PC-9 (cell line): ENCODE data around the gene RYR3. TPM values are rescaled to one million over a fixed set of nuclear protein-coding genes. Genes with fewer than 3 reads are reported as not detected.

Experiments
- BruUV-seq: library from RNA; stranded (reverse); fragments of 400-500 nt; replicated peaks from 2 replicates; lab custom pipeline; 2021; lab: Mats Ljungman, UMichigan
- CTCF ChIA-PET: fragments of 300-600 bp; sonication (Branson Sonifier 250); formaldehyde crosslinking; loops from one replicate; lab custom pipeline; 2022; ENCODE audit warnings: antibody characterized with exemption; lab: Charles Lee
- POLR2A ChIA-PET: fragments of 300-600 bp; sonication (Branson Sonifier 250); formaldehyde crosslinking; loops from one replicate; lab custom pipeline; 2022; ENCODE audit warnings: antibody characterized with exemption; ENCODE audit not compliant: unreplicated experiment; lab: Charles Lee
- DNase-seq, 2 experiments: peaks; one replicate each; pipeline versions ENCODE4 v3.0.0 to v3.0.0-alpha.2; 2015 to 2022; ENCODE audit warnings: mixed read lengths in 1 of 2
- H2AFZ ChIP-seq: fragments of 200-600 bp; sonication (generic); 2 replicates; pipeline ENCODE4 v1.8.1; 2017; ENCODE audit warnings: antibody characterized with exemption
- H3F3A ChIP-seq: fragments of 200-600 bp; sonication (generic); 2 replicates; pipeline ENCODE4 v1.8.1; 2017; ENCODE audit warnings: antibody characterized with exemption, mild to moderate bottlenecking, low read depth; ENCODE audit not compliant: insufficient read depth
- H3K27ac ChIP-seq: fragments of 200-600 bp; sonication (generic); 2 replicates; pipeline ENCODE4 v1.6.1; 2016; ENCODE audit warnings: mixed run types
- H3K27me3 ChIP-seq: fragments of 200-600 bp; sonication (generic); 2 replicates; pipeline ENCODE4 v1.6.1; 2016; ENCODE audit warnings: low read depth, mixed run types; ENCODE audit not compliant: insufficient read depth
- H3K36me3 ChIP-seq: fragments of 200-600 bp; sonication (generic); 2 replicates; pipeline ENCODE4 v1.6.1; 2016; ENCODE audit warnings: low read depth, mixed run types
- H3K4me1 ChIP-seq: fragments of 200-600 bp; sonication (generic); replicated peaks from 2 replicates; pipeline ENCODE4 v1.6.1; 2016; ENCODE audit warnings: mixed run types; ENCODE audit not compliant: insufficient read depth
- H3K4me2 ChIP-seq: fragments of 200-600 bp; sonication (generic); 2 replicates; pipeline ENCODE4 v1.6.1; 2017; ENCODE audit warnings: mixed run types
- H3K4me3 ChIP-seq: fragments of 200-600 bp; sonication (generic); 2 replicates; pipeline ENCODE4 v1.6.1; 2016; ENCODE audit warnings: mixed run types
- H3K79me2 ChIP-seq: fragments of 200-600 bp; sonication (generic); 2 replicates; pipeline ENCODE4 v1.6.1; 2017; ENCODE audit warnings: low read depth, mixed run types
- H3K9me2 ChIP-seq: fragments of 200-600 bp; sonication (generic); 2 replicates; pipeline ENCODE4 v1.8.1; 2017; ENCODE audit warnings: mild to moderate bottlenecking; ENCODE audit not compliant: insufficient read depth
- H3K9me3 ChIP-seq: fragments of 200-600 bp; sonication (generic); 2 replicates; pipeline ENCODE4 v1.8.1; 2016; ENCODE audit warnings: low read depth; ENCODE audit not compliant: insufficient read depth
- H4K20me1 ChIP-seq: fragments of 200-600 bp; sonication (generic); 2 replicates; pipeline ENCODE4 v1.8.1; 2017; ENCODE audit not compliant: insufficient read depth
- CTCF ChIP-seq: fragments of 200-600 bp; sonication (generic); conservative IDR thresholded peaks from 2 replicates; pipeline ENCODE4 v1.6.1; 2017; ENCODE audit warnings: mixed run types, antibody characterized with exemption, mild to moderate bottlenecking, moderate library complexity
- EZH2 ChIP-seq: fragments of 200-600 bp; sonication (generic); IDR thresholded peaks from 2 replicates; pipeline ENCODE4 v1.8.0; 2017; ENCODE audit warnings: antibody characterized with exemption, low read depth
- intact Hi-C: fragments of 100-400 bp; cut with micrococcal nuclease; formaldehyde crosslinking; loops from one replicate; pipeline ENCODE4 v1.10.0; 2022; ENCODE audit not compliant: unreplicated experiment
- total RNA-seq: library from RNA; stranded (reverse); gene quantifications from 2 replicates; pipeline ENCODE4 v1.2.3, GENCODE V29; 2021

RYR3 gene
- total RNA-seq, 1 experiment from 2014 or later: 0.15 TPM

- no peaks in the 10 kb centered on the region for H3K4me1 ChIP-seq
- H3K9me2 ChIP-seq: no peaks in the 10 kb centered on the region
- no peak for TF ChIP-seq CTCF
- TF ChIP-seq EZH2: no peak
- H3K79me2 ChIP-seq: no peaks in the 10 kb centered on the region
- ChIA-PET POLR2A (no interaction called here), CTCF (interaction anchor here (0.6 kb wide), 1 partner anchor 22 kb away, joined by 4 read pairs; no protein-coding TSS in a partner anchor)
- H3K27ac ChIP-seq: no peak overlapping the region
- H2AFZ ChIP-seq: no peak overlapping the region
- no peaks in the 10 kb centered on the region for H3F3A ChIP-seq
- DNase-seq: no peak
- H3K36me3 ChIP-seq: no peaks in the 10 kb centered on the region
- intact Hi-C loops: no loop called here
- no peaks in the 10 kb centered on the region for H3K9me3 ChIP-seq
- H4K20me1 ChIP-seq: no peaks in the 10 kb centered on the region
- BruUV-seq: no TSS peak
- no peaks in the 10 kb centered on the region for H3K27me3 ChIP-seq
- no peak overlapping the region for H3K4me3 ChIP-seq
- no peak overlapping the region for H3K4me2 ChIP-seq
These were observed 368.3 kb downstream of the RYR3 start for GRCh38 chr15:33679061-33679460.

GRCh38 chr15:33680336-33680735 lies 369.6 kb downstream of the RYR3 start:
- no peaks in the 10 kb centered on the region for H3K79me2 ChIP-seq
- intact Hi-C loops: no loop called here
- H3K36me3 ChIP-seq: no peaks in the 10 kb centered on the region
- no peak overlapping the region for H2AFZ ChIP-seq
- H3K4me1 ChIP-seq: no peaks in the 10 kb centered on the region
- H3F3A ChIP-seq: no peaks in the 10 kb centered on the region
- no peak overlapping the region for H3K27ac ChIP-seq
- no peaks in the 10 kb centered on the region for H3K9me3 ChIP-seq
- no peaks in the 10 kb centered on the region for H4K20me1 ChIP-seq
- no peaks in the 10 kb centered on the region for H3K9me2 ChIP-seq
- no peaks in the 10 kb centered on the region for H3K27me3 ChIP-seq
- no peak overlapping the region for H3K4me3 ChIP-seq
- no TSS peak for BruUV-seq
- ChIA-PET CTCF (no interaction called here), POLR2A (no interaction called here)
- H3K4me2 ChIP-seq: no peak overlapping the region
- TF ChIP-seq EZH2: no peak
- no peak for TF ChIP-seq CTCF
- no peak for DNase-seq

- no peaks in the 10 kb centered on the region for H3K36me3 ChIP-seq
- DNase-seq: no peak
- no peaks in the 10 kb centered on the region for H3K4me1 ChIP-seq
- H2AFZ ChIP-seq: no peak overlapping the region
- H3K9me2 ChIP-seq: no peaks in the 10 kb centered on the region
- H4K20me1 ChIP-seq: no peaks in the 10 kb centered on the region
- BruUV-seq: no TSS peak
- H3K27ac ChIP-seq: no peak overlapping the region
- CTCF ChIA-PET: no interaction called here
- no peaks in the 10 kb centered on the region for H3K27me3 ChIP-seq
- no peaks in the 10 kb centered on the region for H3F3A ChIP-seq
- intact Hi-C loops: no loop called here
- no peak for TF ChIP-seq CTCF
- no peak for TF ChIP-seq EZH2
- H3K4me2 ChIP-seq: no peak overlapping the region
- no peaks in the 10 kb centered on the region for H3K9me3 ChIP-seq
- no peak overlapping the region for H3K4me3 ChIP-seq
- POLR2A ChIA-PET: no interaction called here
- no peaks in the 10 kb centered on the region for H3K79me2 ChIP-seq
These were observed 382.5 kb downstream of the RYR3 start for GRCh38 chr15:33693166-33693800.
